Stimulated activated CD8-positive, alpha-beta memory T cell treated with anti-CD3 and anti-CD28 coated beads, Interleukin-2, amount 100 ng/mL, for 48 hours (primary cell): ENCODE measurements around the gene ADAMTS3.
"Not testable (repeated sequence)": the region's sequence is repeated elsewhere in the genome, so short reads cannot be mapped to it uniquely, and the experiment has no call there.

Experiments
- DNase-seq, 2 donors: peaks; one replicate each; pipeline ENCODE4 v3.0.0-alpha.2; 2020; ENCODE audit warnings: low read depth in 2 of 2

ADAMTS3 gene

GRCh38 chr4:72473434-72473900 lies 95.6 kb downstream of the ADAMTS3 start:
- DNase-seq = no peak

DNA sequence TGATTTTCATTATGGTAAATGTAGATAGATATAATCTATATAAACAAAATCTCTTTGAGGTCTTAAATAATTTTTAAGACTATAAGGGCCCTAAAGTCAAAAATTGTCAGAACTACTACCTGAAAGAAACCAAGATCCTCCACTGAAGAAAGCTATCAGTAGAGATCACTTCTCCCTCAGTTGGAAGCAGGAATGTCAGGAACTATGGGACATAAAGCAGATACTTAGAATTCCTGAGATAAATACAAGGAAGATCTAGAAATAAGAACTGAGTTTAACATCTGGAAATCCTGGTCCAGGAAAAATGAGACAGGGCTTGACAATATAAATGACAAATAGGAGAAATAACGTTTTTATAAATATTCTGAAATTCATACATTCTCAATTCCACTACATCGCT lies 97.2 kb downstream of the ADAMTS3 start:
- no peak for DNase-seq

GRCh38 chr4:72468904-72469502 lies 100.0 kb downstream of the ADAMTS3 start:
- no peak for DNase-seq

DNA sequence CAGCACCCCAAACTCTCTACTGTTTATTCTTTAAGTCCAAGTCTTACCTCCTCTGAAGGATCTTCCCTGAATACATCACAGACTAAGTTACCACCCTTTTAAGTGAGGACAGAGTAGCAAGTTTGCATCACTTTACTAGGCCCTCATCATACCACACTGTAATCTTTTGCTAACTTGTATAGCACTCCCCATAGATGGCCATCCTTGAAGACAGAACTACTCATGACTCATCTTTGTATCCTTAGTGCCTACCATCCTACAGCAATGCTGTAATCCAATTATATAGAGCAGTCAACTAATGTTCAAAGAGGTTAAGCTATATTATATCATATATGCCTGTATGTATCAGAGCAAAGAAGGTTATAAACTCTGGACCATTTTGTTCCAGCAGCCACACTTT lies 101.4 kb downstream of the ADAMTS3 start:
- DNase-seq = no peak

DNA sequence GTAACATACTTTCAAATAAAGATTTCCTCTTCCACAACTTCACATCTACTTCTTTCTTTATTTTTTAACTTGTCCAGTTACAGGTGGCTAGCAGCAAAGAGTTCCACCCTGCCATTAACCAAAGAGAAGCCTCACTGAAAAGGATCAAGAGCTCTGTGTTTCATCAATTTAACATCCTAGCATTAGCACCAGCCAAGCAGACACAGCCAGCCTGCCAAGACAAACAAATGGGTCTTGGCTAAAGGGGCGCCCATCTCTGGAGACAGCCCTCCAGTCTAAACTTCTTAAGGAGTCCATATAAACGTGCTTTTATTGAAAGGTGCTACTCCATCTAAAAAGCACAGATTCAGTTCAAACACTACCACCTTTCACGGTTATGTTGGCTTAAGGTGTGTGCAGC lies 105.3 kb downstream of the ADAMTS3 start:
- no peak for DNase-seq

DNA sequence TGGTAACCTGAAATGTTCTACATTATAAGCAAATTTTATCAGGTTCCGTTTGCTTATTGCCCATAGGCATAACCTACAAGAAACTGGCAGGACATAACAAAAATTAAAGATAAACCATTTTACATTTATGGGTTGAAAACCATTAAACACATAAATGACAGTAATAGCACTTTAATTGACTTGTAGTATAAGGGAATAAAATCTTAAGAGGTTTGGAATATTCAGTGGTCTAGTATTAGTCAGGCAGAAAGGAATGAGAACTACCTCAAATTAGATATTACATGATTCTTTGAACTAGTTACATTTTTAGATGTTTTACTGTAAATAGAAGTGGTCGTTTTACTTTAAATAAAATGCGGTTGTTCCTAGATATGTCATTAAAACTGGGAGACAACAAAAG lies 111.9 kb downstream of the ADAMTS3 start:
- no peak for DNase-seq

DNA sequence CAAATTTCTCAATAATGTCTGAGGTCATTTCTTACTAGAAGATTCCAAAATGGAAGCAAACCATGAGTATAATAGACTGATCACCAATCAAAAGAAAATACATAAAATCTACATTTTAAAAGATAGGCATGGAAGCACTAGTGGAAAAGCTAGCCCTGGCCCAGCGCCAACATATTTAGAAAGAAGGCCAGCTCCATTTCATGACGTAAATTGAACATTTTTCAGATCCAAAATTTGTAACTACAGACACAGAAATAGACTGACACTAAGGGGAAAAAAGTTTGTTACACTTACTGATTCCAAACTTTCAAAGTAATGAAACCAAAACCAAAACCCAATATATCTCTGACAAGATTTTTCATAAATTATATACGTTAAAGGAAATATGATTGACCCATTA lies 117.7 kb downstream of the ADAMTS3 start:
- no peak for DNase-seq

DNA sequence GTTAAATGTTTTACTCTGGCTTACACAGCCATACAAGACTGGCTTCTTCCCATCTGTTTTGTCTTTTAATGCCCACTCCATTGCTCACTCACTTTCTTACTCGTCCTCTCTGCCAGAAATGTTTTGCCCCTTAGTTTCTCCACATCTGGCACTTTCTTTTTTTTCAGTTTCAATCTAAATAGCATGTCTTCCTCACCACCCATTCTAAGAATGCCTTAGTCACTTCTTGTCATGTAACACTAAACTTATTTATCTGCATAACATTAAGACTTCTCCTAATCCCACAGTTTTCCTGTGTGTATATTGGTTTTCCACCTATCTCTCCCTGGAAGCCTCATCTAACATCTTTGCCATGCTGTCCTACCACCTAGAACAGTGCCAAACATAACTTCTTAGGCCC lies 119.3 kb downstream of the ADAMTS3 start:
- DNase-seq = no peak

DNA sequence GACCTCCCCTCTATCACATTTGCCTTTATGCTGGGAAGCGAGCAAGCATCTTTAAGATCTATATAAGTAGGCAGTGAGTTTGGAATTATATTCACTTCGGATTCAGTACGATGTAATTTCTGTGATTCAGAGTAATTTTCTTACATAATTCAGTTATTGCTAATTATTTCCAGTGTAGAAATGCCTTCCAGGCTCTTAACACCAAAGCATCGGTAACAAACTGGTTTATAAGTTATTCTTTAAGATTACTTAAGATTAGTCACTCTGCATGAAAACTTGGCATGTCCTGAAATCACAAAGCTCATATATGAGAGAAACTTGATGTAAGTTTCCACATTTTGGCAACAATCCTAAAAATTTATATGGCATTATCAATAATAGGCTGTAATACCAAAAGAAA lies 120.8 kb downstream of the ADAMTS3 start:
- DNase-seq = no peak

DNA sequence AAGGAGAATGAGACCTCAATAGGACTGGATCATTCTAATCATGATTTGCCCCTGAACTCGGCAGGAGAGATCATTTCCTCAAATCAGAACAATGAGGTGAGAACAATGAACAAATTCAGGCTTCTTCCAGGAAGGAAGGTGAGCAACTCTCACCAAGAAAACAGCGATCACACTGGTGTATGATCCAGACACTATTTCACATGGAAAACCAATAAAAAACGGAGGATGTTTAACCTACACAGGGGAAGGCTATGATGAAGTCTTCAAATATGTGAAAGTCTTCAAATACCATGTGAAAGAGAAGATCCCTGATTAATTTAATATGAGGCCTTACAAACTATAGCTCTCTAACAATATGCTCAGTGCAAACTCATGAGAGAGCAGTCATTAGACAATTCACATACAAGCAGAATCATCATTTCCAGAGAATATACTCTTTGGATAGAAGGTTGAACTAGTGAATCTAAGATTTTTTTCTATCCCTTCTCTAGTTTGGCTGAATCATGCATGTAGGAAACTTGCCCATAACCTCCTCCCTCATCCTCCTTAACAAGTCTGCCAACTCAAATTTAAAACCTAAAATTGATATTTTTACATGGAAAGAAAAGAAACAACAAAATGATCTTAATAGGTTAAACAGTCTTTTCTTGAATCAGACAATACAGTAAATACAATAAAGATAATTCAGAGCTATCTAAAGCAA lies 122.5 kb downstream of the ADAMTS3 start:
- DNase-seq = no peak

- no peak for DNase-seq
These were observed 124.9 kb downstream of the ADAMTS3 start for GRCh38 chr4:72444092-72444491.

DNA sequence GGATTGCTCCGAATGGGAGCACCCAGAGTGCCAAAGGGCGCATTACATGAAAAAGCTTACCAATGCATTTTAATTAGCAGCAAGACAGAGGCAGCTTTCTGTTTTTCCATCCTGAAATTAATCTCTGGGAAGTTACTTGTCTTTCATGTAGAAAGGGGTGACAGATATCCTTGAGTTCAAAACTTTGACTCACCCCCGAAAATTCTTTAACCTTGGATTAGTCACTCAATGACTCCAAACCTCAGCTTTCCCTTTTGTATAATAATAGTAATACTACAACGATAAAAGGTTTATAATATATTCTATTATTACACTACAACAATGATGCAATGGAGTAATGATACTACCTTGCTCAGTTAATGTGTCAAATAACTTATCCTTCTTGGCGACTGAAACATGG lies 126.3 kb downstream of the ADAMTS3 start:
- no peak for DNase-seq

DNA sequence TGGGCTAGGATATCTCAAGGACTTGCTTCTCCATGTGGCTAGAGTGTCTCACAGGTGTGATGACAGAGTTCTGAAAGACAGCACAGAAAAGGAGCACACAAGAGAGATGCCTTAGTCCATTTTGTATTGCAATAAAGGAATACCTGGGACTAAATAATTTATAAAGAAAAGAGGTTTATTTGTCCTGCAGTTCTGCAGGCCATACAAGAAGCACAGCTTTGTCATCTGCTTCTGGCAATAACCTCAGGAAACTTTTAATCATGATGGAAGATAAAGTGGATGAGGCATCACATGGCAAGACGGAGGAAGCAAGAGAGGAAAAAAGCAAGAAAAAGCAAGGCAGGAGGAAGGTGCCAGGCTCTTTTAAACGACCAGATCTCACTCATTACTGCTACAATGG lies 126.9 kb downstream of the ADAMTS3 start:
- no peak for DNase-seq

GRCh38 chr4:72440386-72440785 lies 128.6 kb downstream of the ADAMTS3 start:
- no peak for DNase-seq

DNA sequence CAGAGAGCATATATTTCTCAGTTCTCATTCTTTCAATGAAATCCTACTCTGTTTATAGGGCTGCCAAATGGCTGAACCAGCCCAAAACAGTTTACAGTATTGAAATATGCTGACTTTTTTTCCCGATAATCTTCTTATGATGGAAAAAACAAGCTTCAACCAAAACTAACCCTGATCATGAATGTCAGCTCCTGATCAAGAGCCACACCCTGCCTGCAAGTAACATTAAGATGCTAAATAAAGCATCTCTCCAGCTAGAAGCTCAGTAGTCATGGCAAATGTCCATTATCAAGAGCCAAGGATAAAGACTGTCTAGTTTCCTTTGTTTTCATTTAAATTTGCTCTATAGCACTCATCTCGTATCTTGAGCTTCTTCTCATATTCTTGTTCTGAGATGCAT lies 136.0 kb downstream of the ADAMTS3 start:
- no peak for DNase-seq

DNA sequence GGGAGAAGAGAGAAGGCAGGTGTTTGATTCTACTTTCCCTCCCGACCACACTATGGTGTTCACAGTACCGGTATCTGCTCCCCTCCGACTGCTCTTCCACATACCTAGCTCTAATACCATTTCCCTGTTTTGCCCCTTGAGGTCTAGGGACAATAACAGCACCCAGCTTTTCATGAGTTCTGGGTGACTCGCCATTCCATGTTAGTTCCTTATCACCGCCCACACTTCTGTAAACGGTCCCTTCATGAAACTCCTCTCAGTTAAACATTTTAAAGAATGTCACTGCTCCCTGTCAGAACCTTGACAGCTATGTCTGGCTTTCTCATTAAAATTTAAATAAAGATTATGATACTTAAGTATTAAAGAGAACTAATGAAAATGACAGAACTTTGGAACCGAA lies 136.7 kb downstream of the ADAMTS3 start:
- no peak for DNase-seq

- DNase-seq = no peak
These were observed 138.0 kb downstream of the ADAMTS3 start for GRCh38 chr4:72430988-72431387.

DNA sequence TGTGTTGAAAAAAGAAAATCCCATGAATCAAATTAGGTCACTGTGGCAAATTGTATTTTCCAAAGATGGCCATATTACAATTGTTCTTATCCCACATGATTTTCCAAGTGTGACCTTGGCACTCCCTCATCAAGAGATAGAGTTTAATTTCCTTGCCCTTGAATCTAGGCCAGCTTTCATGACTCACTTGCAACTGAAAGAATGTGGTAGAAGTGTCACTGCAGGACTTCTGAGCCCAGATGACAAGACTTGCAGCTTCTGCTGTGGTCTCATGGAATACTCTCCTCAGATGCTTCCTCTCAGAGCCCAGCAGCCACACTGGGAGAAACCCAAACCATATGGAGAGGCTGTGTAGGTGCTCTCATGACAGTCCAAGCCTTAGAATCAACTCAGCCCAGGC lies 139.0 kb downstream of the ADAMTS3 start:
- DNase-seq = no peak

DNA sequence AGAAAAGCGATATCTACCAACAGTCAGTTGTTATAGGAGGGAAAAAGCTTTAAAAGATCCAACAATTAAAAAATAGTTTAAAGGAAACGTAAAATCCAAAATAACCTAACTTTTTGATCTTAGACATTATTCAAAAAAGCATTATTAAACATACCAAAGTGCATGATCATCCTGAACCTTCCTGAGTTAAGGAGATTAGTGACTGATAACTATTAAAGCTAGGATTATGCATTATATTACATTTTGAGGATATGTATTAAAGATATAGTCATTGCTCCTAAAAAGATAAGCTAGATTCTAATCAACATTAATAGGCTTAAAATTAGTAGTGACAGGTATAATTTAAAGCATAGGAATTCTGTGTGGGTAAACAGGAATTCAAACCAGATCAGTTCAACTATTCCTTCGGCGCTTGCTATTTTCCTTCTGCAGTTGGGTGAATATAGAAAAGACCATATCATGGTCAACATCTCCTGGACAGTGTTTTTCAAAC lies 139.6 kb downstream of the ADAMTS3 start:
- no peak for DNase-seq

GRCh38 chr4:72427057-72427456 lies 142.0 kb downstream of the ADAMTS3 start:
- DNase-seq = no peak

DNA sequence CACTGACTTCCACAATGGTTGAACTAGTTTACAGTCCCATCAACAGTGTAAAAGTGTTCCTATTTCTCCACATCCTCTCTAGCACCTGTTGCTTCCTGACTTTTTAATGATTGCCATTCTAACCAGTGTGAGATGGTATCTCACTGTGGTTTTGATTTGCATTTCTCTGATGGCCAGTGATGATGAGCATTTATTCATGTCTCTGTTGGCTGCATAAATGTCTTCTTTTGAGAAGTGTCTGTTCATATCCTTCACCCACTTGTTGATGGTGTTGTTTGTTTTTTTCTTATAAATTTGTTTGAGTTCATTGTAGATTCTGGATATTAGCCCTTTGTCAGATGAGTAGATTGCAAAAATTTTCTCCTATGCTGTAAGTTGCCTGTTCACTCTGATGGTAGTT lies 143.1 kb downstream of the ADAMTS3 start:
- DNase-seq = not testable (repeated sequence)

- DNase-seq = no peak
These were observed 145.0 kb downstream of the ADAMTS3 start for GRCh38 chr4:72424006-72424405.

GRCh38 chr4:72422416-72422815 lies 146.6 kb downstream of the ADAMTS3 start:
- no peak for DNase-seq

- no peak for DNase-seq
These were observed 150.6 kb downstream of the ADAMTS3 start for GRCh38 chr4:72418458-72418857.
